HG03103 (cell line): ENCODE data around the gene LINC01488.

ENCODE experiments used
- ATAC-seq: cut with Tn5 transposase; IDR thresholded peaks from one replicate; pipeline ENCODE4 v1.9.1; 2021; ENCODE audit warnings: low read depth; ENCODE audit not compliant: unreplicated experiment

Gene LINC01488

DNA sequence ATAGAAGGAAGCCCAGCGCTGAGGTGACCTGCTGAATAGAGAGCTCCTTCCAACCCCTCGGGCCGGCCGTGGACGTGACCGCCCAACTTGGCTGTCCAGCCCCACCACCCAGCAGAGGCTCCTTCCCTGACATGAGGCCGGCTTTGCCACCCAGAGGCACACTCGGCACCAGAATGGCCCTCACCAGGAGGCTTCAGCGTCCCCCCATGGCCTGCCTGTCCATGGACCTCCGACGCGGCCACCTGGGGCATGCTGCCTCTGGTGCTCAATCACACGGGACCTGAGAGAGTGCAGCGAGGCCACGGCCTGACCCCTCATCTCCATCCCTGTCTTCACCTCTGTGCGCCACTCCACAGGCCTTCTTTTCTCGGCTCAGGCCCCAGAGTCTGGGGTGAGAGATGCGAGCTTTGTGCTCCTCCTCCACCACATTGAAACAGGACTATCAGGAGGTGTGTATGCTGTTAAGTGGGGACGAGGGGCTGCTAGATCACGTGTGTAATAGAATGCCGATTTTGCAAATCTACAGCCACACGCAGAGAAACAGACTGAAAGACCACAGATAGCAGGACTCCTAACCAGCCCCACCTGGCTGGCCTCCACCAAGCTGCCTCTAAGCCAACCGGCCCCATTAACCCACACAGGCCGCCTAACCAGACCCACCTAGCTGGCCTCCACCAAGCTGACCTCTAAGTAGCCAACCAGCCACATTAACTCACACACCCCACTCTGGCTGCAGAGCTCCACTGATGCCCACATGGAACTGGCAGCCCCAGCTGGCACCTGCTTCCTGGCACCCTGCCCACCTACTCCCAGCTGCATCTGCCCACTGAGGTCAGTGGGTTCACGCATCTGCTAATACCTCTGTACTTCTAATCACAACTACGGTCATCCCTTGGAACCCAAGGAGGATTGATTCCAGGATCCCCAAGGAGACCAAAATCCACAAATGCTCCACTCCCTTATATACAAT lies 20.7 kb downstream of the LINC01488 start:
- ATAC-seq, result no peak

DNA sequence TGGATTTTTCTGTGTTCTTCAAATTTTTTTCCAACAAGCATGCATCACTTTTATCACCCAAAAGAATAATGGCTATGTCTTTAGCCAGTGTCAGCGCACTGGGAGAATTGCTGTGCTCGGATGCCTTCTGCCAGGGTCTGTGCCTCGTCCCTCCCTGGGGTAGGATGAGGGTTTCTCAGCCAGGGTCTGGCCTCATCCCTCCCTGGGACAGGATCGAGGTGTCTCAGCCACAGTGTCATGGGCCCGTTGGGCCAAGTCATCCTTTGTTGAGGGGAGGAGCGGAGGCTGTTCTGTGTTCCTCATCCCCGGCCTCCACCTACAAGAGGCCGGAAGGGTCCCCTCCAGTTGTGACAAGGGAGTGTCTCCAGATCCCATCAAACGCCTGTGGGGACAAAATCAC lies 22.7 kb downstream of the LINC01488 start:
- no peak for ATAC-seq

DNA sequence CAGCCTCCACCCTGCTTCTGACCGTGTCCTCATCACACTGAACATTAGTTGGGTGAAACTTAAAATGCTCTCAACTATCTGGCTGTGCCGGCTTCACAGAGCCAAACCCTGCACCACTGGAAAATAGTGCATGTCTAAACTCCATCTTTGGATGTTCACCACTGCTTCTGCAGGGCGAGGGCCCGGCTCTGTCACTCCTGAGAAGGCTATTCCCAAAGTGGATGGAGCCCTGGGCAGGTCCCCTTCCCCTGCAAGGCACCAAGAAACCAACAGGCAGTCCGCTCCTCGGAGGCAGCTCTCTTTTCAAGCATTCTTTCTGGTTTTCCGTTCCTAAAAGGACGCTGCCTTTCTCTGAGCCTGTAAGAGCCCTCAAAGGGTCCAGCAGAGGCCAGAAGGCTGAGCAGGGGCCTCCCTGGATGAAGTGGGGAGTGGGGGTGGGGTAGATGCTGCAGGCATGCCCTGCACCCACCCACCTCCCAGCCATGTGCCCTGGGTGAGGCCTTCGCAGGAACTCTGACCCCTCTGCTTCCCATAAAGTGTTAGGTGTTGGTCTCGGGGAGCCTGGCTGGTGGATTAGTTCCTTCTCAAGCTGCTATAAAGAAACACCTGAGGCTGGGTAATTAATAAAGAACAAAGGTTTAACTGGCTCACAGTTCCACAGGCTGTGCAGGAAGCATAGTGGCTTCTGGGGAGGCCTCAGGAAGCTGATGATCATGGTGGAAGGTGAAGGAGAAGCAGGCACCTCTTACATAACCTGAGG lies 23.3 kb downstream of the LINC01488 start:
- no peak for ATAC-seq

DNA sequence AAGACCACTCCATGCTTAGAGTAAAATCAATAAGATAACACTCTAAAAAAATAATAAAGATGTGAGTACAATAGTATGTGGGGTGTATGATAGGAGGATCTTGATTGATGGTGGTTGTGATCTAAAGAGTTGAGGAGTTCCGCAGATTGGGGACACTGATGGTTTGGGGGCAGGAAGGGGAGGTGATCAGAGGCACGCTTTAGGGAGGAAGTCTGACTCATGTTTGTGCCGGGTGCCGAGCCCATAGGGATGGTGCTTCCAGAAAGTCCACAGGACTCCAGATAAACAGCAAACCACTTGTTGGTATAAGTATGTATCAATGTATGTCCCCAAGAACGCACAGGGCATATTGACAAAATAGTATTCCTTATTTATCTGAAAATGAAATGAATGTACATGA lies 27.5 kb downstream of the LINC01488 start:
- ATAC-seq, result no peak

DNA sequence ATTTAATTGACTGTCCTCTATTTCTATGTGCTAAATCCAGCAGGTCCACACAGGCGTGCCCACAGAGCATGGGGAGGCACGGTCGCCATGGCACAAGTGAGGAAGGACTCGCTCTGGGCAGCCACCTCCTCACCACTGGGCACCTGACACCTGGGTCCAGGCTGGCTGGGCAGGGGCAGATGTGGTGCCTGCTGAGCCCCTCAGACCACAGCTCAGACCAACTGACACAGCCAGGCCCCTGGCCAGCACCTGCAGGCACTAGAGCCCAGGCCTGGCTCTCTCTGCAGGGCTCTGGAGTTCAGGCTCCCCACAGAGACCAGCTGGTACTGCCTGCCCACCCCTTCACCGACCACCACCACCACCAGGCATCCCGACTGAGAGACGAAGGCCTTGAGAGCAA lies 27.9 kb downstream of the LINC01488 start:
- ATAC-seq, result no peak

DNA sequence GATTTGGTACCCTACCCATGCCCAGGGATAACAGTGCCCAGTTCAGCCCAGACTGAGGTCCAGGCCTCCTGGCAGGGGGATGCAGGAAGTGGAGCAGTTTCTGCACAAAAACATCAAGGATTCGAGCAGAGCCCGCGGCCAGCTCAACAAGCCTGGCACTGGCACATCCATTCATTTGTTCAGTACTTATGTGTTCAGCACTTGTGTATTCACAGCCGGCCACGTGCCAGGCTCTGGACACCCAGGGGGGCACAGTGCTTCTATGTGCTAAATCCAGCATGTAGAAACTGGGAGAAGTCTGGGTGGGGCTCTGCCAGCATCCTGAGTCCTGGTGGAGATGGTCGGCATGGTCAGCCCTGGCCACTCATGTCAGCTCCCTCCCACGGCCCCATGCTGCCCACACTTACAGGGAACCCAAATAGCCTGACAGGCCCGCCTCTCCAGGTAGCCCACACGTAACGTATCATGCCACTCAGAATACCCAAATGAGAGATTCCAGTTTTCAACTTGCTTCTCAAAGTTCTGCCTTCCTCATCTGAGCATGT lies 28.5 kb downstream of the LINC01488 start:
- ATAC-seq, result no peak

DNA sequence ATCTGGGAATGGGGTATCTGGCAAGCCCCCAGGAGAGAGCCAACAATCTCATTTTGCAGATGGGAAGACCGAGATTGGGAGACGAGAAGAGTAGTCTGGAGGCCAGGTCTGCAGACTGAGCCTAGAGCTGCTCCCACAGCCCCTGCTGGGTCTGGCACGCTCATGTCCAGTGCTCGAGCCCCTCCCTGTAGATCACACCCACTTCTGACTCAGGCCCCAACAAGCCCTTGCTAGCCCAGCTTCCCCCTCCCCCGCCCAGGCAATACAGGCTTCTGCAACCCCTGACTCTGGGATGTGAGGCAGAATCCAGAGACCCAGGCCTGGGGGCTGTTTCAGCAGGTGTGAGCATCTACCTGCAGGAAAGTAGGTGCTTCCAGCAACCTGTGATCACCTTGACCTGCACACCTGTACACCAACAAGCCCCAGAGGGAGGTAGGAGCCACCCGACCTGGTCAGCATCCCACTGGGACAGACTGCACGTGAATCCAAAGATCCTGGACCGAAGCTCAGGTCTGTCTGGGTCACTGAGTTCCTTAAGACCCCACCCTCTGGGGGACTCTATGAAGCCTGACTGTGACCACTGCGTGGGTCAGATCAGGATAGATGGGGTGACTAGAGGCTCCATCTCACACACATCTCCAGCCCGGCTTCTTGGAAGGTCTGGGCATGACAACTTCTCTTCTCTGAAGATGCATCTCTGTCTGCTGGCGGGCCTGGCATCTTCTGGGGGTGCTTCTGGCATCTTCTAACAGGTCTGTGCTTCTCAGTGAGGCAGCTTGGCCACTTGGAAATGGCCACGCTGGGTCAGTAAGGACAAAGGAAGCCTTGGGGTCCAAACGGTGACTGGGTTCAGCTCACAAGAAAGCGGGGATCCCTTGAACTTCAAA lies 29.3 kb downstream of the LINC01488 start:
- no peak for ATAC-seq

DNA sequence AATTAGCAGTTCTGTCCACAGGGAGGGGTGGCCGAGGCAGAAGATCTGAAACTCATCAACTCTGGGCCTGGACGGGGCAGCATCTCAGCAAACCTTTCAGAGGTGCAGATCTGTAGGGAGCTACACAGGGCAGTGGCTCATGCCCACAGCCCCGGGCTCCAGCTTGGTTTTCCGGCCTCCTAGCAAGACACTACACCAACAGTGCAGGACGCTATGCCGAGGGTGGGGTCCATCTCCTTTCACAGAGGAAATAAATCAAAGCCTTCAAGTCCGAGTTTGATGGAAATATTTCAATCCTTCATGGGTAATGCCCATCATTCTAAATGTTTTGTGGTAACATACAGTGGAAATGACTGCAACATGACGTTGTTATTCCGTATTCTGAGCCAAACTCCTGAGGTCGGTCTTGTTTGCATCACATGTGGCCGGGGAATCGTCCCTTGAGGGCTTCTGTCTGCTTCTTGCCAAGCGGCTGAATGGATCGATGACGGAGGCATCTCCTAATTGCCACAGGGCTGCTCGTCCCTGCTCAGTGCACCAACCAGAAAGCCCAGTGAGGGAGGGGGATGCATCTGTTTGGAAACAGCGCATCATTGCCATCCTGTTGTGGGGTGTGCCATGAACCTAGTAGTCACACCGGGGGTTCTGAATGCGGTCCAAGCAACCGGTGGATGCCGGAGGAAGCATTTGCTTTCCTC lies 30.0 kb downstream of the LINC01488 start:
- ATAC-seq, result no peak

DNA sequence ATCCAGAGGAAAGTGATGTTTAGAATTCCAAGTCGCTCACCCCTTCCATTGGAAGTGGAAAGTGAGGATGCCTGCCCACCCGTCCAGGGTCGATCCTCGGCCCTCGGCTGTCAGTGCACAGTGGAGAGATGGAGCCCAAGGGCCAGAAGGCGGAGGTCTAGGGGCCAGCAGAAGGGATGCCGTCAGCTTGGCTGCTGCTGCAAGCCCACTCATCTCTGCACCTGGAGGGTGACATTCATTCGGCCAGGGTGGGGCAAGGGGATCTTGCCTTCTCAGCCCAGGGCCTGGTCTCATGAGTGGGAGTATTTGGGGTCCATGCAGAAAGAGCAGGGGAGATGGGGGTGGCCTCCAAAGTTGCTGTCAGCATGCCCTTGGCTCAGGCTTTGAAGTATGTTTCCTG lies 30.7 kb downstream of the LINC01488 start:
- ATAC-seq, result no peak

- ATAC-seq, result no peak
These were observed 31.3 kb downstream of the LINC01488 start for GRCh38 chr11:69512790-69513189.

DNA sequence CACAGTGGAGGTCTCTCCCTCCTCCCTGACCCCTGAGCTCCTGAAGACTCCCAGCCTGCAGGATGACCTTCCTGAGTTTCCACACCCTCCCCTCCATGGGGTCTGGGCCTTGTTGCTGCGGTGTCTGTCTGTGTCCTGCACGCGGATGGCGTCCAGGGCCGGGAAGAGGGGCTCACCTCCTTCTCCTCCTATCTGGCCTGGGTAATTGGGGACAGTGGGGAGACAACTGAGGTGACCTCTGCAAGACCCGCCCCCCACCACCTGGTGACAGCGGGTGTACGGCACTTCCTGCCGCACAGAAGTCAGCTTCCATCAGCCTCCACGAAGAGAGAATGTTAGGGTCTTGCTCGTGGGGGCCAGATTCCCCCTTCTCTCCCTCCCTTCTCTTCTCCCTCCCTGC lies 31.7 kb downstream of the LINC01488 start:
- ATAC-seq, result no peak

GRCh38 chr11:69513663-69514224 lies 32.3 kb downstream of the LINC01488 start:
- ATAC-seq, result no peak

- no peak for ATAC-seq
These were observed 33.3 kb downstream of the LINC01488 start for GRCh38 chr11:69514771-69515170.

GRCh38 chr11:69515271-69516245 lies 34.1 kb downstream of the LINC01488 start:
- ATAC-seq, result no peak

- no peak for ATAC-seq
These were observed 35.1 kb downstream of the LINC01488 start for GRCh38 chr11:69516526-69516925.

GRCh38 chr11:69518081-69518950 lies 36.9 kb downstream of the LINC01488 start:
- no peak for ATAC-seq

DNA sequence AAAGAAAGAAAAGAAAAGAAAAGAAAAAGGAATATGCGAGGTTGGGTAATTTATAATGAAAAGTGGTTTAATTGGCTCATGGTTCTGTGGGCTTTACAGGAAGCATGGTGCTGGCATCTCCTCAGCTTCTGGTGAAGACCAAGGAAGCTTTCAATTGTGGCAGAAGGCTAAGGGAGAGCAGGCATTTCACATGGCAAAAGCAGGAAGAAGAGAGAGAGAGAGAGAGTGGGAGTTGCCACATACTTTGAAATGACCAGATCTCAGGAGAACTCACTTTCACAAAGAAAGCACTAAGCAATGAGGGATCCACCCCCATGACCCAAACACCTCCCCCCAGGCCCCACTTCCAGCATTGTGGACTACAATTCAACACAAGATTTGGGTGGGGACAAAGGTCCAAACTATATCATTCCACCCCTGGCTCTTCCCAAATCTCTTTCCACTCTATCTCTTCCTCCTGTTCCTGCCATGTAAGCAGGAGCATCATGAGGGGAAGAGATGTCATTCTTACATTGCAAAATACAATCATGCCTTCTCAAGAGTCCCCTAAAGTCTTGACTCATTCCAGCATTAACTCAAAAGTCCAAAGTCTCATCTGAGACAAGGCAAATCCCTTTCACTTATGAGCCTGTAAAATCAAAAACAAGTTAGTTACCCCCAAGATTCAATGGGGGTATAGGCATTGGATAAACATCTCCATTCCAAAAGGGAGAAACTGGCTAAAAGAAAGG lies 38.9 kb downstream of the LINC01488 start:
- ATAC-seq, result no peak
